ENCODE results near the gene TULP4. TPM values are rescaled to one million over a fixed set of nuclear protein-coding genes. Genes with fewer than 3 reads are reported as not detected.

The TULP4 gene
- total RNA-seq, 1 experiment from 2014 or later = 64.6 TPM

GRCh38 chr6:158559895-158560835, 247.9 kb downstream of the TULP4 start, which contains the start of gene TMEM181:
Gene TMEM181, plus strand, starts transcription at chr6:158560091. Its CDS starts 134 bp downstream, at chr6:158560225.
- Mint-ChIP-seq H3K27me3 (ENCODE audit: low read depth) (no peaks in the 10 kb centered on the region), H3K4me1 (peaks cover 30 to 31% of the 10 kb centered on the region in 2 experiments), H3K36me3 (ENCODE audit: insufficient read depth in 1 of 3, low read depth in 3 of 3) (peaks cover 0 to 6% (median 0%) of the 10 kb centered on the region in 3 experiments; a peak in 3 of 7 replicates), H3K9me3 (no peaks in the 10 kb centered on the region), H3K4me3 (peak within 1 kb of the TSS; percentile 86 to 93), H3K27ac (peak within 1 kb of the TSS; percentile 44 to 93 (median 80); a peak in 2 of 7 replicates)
- Histone ChIP-seq H3K9ac (ENCODE audit: extremely low read depth, insufficient read length, low read length) (peak within 1 kb of the TSS; percentile 43), H2BK12ac (ENCODE audit: insufficient read length, low read depth, low read length) (no peak within 1 kb of the TSS), H3K27ac (ENCODE audit: insufficient read length, low read depth, low read length) (no peak within 1 kb of the TSS), H3K4ac (ENCODE audit: low read depth, low read length) (no peak within 1 kb of the TSS), H4K5ac (ENCODE audit: insufficient read length, low read depth, low read length) (no peak within 1 kb of the TSS), H3K23ac (ENCODE audit: insufficient read length, low read depth, low read length) (no peak within 1 kb of the TSS), H3K56ac (ENCODE audit: insufficient read length, low read depth, low read length) (no peak within 1 kb of the TSS), H2BK120ac (ENCODE audit: low read depth, low read length, poor library complexity, severe bottlenecking) (no peak within 1 kb of the TSS), H2AFZ (ENCODE audit: low read length) (no peak within 1 kb of the TSS), H2BK15ac (ENCODE audit: low read depth, low read length) (no peak within 1 kb of the TSS), H3K27me3 (ENCODE audit: insufficient read depth, low read length) (no peaks in the 10 kb centered on the region), H3K18ac (ENCODE audit: insufficient read length, low read depth, low read length) (peak within 1 kb of the TSS; percentile 69), H3K23me2 (ENCODE audit: insufficient read length, low read depth, low read length, poor library complexity, severe bottlenecking) (peaks cover 4% of the 10 kb centered on the region), H3T11ph (ENCODE audit: low read length) (no peak within 1 kb of the TSS), H4K8ac (replicated peaks; ENCODE audit: insufficient read length, low read depth, low read length) (no peak within 1 kb of the TSS), H2BK5ac (ENCODE audit: insufficient read length, low read length) (no peak within 1 kb of the TSS), H4K91ac (ENCODE audit: insufficient read length, low read depth, low read length) (no peak within 1 kb of the TSS), H2BK20ac (ENCODE audit: low read depth, low read length, poor library complexity, severe bottlenecking) (no peak within 1 kb of the TSS), H3K14ac (ENCODE audit: insufficient read depth, low read length) (peak within 1 kb of the TSS; percentile 79), H3K79me1 (ENCODE audit: insufficient read depth, low read depth, low read length, poor library complexity, severe bottlenecking) (no peaks in the 10 kb centered on the region), H2AK5ac (ENCODE audit: insufficient read length, low read length) (no peak within 1 kb of the TSS), H3K79me2 (ENCODE audit: insufficient read depth, low read length) (peaks cover 20% of the 10 kb centered on the region; the same call in 1 of the 2 replicates), H3K9me3 (ENCODE audit: control insufficient read depth, low read depth, low read length) (no peaks in the 10 kb centered on the region), H3K4me2 (ENCODE audit: insufficient read depth, insufficient read length, low read length) (peak within 1 kb of the TSS; percentile 69), H3K4me1 (ENCODE audit: insufficient read depth, low read length) (peaks cover 7% of the 10 kb centered on the region; the same call in 1 of the 2 replicates), H4K20me1 (ENCODE audit: control insufficient read depth, insufficient read depth, insufficient read length) (no peaks in the 10 kb centered on the region)
- peak; percentile 75 for DNase-seq
- no peak for TF ChIP-seq CTCF (conservative IDR thresholded peaks at IDR 0.05)
- no CpG with 5 or more reads among the region's 120 CpGs for WGBS (ENCODE audit: extremely low coverage, insufficient read length, low lambda C conversion rate)

Measured in H9 (cell line).